Epidermal melanocyte (primary cell): Measurements from ENCODE around the gene SMYD4.
A peak's percentile ranks its signal among the peaks of the same experiment; 100 is the strongest.
"Not testable (repeated sequence)": the region's sequence is repeated elsewhere in the genome, so short reads cannot be mapped to it uniquely, and the experiment has no call there.

Experiments
- DNase-seq: peaks from one replicate; pipeline ENCODE4 v3.0.0; 2011; ENCODE audit warnings: low spot score; ENCODE audit not compliant: insufficient read length

The SMYD4 gene

GRCh38 chr17:1785930-1786329, 43.8 kb downstream of the SMYD4 start:
- no peak for DNase-seq

GRCh38 chr17:1783834-1784611, 45.7 kb downstream of the SMYD4 start:
- peak; percentile 50 for DNase-seq

- DNase-seq: no peak
Observed at GRCh38 chr17:1783271-1783670, 46.4 kb downstream of the SMYD4 start.

- DNase-seq: no peak
Observed at GRCh38 chr17:1782171-1782567, 47.5 kb downstream of the SMYD4 start.

GRCh38 chr17:1779571-1780131, 50.1 kb downstream of the SMYD4 start:
- DNase-seq: peak; percentile 98

GRCh38 chr17:1776857-1777256, 52.8 kb downstream of the SMYD4 start:
- DNase-seq: no peak

- no peak for DNase-seq
Observed at GRCh38 chr17:1776328-1776727, 53.4 kb downstream of the SMYD4 start.

GRCh38 chr17:1774390-1775176, 55.1 kb downstream of the SMYD4 start:
- no peak for DNase-seq

- DNase-seq: no peak
Observed at GRCh38 chr17:1773696-1774181, 56.0 kb downstream of the SMYD4 start.

GRCh38 chr17:1773000-1773695, 56.6 kb downstream of the SMYD4 start:
- not testable (repeated sequence) for DNase-seq

- no peak for DNase-seq
Observed at GRCh38 chr17:1769822-1770477, 59.8 kb downstream of the SMYD4 start.

GRCh38 chr17:1767358-1767757, 62.3 kb downstream of the SMYD4 start:
- no peak for DNase-seq

- no peak for DNase-seq
Observed at GRCh38 chr17:1766382-1767135, 63.1 kb downstream of the SMYD4 start.

- DNase-seq: no peak
Observed at GRCh38 chr17:1765576-1765975, 64.1 kb downstream of the SMYD4 start.

GRCh38 chr17:1764705-1765104, 65.0 kb downstream of the SMYD4 start:
- not testable (repeated sequence) for DNase-seq

GRCh38 chr17:1764284-1764683, 65.4 kb downstream of the SMYD4 start:
- DNase-seq: peak; percentile 69

- peak; percentile 41 for DNase-seq
Observed at GRCh38 chr17:1762901-1763898, 66.5 kb downstream of the SMYD4 start.

GRCh38 chr17:1762233-1762900, 67.3 kb downstream of the SMYD4 start:
- DNase-seq: no peak
